HG03060 (cell line): ENCODE measurements around the gene OMP.

Experiments used
- ATAC-seq: cut with Tn5 transposase; IDR thresholded peaks from one replicate; pipeline ENCODE4 v1.9.1; 2021; ENCODE audit warnings: low read depth, moderate number of reproducible peaks; ENCODE audit not compliant: unreplicated experiment

Gene OMP

GRCh38 chr11:77100166-77101042 lies 2.2 kb upstream of the OMP start:
- no peak for ATAC-seq

- no peak for ATAC-seq
Observed at GRCh38 chr11:77101043-77101537, 1.6 kb upstream of the OMP start.

DNA sequence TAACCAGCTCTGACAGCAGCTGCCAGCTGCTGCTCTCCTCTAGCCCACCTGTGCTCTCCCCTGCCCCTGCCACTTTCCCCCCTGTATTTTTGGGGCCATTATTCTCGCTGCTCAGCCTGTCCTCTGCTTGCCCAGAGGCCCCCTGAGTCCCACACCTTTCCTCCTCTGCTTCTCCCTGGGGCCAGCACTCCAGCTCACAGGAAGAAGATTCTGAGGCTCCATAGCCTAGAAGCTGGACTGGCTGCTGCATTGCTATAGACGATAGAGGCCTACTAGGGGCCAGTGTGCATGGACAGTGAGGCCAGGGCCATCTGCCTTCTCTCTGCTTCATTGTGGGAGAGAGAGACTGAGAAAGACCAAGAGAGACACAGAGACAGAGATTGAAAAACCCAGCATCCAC lies 679 bp downstream of the OMP start:
- no peak for ATAC-seq

GRCh38 chr11:77104727-77105126 lies 2.1 kb downstream of the OMP start:
- ATAC-seq, result no peak

DNA sequence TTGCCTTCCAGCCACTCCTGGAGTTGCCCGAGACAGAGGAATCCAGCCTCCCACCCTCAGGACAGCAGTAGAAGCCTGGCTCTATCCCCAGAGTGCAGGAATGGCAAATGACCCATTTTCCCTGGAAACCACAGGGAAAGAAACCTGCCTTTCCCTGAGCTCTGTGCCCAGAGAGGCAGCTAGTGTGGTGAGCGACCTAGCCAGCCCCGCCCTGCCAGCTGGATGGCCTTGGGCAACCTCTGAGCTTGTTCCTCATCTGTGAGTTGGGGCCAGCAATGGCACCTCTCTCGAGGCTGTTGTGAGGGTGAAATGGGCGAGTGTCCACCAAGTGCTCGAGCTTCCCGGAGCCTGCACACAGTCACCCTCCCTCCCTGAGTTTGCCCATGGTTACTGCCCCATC lies 3.7 kb downstream of the OMP start:
- ATAC-seq, result no peak

DNA sequence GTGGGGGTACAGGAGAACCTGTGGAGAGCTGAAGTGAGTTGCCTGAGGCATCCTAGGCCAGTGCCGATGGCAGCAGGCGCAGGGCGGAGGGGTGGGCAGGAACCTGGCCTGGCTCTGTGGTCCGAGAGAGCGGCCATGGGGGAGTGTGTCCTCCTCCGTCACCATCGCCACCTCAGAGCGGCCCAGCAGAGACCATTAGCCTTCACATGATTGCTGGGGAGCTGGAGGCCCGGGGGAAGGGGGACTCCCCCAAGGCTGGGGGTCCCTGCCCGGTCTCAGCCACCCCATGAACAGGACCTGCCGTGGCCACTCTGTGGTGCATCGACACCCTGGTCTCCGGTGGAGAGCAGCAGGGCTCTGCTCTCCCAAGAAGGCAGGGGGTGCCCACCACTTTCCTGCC lies 4.1 kb downstream of the OMP start:
- no peak for ATAC-seq

DNA sequence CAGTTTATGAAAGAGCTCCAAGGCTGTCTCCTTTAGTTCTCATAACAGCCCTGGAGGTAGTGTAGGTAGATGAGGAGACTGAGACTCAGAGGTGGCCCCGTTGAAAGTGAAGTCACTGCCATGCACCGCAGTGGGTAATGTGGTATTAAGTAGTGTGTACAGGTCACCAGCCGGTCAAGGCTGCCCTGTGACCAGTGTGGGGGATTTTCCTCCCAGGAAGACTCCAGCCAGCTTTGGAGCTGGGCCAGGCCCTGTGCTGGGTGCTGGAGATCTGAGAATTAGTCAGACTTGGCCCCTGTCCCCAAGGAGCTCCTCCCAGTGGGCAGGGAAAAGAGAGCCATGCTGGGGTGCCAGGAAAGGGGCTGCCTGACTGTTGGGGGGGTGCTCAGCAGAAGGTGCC lies 5.3 kb downstream of the OMP start:
- ATAC-seq, result no peak

GRCh38 chr11:77108436-77108835 lies 5.8 kb downstream of the OMP start:
- ATAC-seq, result no peak

DNA sequence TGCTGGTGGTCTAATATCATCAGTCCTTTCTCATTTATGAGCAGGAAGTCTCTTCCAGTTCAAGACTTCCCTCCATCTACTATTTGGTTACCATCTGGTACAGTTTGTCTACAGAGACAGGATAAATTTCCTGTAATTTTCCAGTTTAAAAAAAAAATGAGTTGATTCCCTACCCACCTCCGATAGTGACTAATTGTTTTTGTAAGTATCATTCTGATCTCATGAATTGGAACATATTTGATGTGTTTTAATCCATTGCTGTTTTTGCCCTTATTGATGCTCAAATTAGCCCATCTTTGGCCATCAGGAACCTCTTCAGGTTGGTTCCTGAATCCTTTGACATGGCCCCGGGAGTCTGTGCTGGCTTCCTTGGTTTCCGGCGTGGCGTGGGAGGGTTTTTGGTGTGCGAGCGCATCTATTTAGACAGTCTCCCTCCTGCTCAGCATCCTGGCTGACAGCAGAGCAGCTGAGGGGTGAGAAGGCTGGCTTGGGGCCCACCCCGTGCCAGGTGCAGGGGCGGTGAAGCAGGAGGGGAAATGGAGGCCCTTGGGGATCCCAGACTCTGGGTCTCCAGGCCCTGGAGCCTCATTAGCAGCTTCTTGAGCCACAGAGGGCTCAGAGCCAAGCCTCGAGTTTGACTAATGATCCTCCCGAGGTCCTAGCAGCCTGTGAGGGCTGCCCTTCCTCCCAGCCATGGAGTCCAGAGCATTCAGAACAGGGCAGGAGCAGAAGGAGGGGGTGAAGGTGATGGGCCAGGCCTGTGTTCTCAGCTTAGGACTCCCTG lies 6.8 kb downstream of the OMP start:
- ATAC-seq, result no peak

DNA sequence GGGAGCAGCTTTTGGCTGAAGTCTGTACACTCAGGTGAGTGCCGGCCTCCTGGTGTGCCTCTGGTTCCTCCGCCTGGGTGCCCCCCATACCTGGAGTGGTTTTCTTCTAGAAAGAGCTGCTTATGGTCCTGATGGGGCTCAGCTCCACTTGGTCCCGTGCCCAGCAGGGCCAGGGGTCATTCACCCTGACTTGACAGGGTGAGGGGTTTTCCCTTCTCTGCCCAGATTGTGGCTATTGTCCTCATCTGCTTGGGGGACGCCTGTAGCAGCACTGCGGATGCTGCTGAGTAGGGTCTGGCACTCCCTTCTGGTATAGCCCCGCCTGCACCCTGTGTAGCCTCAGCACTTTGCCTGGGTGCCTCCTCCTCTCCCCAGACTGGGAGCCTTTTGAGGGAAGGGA lies 8.2 kb downstream of the OMP start:
- ATAC-seq, result no peak

- no peak for ATAC-seq
Observed at GRCh38 chr11:77111277-77111676, 8.6 kb downstream of the OMP start.

DNA sequence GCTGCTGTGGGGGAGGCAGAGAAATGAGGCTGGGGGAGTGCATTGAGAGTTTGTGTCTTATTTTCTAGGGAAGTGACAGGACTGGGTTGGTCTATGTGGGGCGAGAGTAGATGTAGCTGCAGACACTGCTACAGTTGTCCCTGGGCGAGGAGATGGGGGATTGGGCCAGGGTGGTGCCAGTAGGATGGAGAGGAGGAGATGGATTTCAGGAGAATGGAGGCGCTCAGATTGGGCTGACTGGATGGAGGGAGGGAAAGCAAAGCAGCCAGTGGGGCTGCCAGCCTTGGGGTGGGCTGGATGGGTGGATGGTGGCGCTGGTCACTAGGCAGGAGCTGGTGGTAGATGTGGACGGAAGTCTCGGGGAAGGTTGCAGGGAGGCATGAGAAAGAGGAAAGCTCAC lies 9.3 kb downstream of the OMP start:
- ATAC-seq, result no peak

GRCh38 chr11:77112641-77113381 lies 10.2 kb downstream of the OMP start:
- no peak for ATAC-seq

DNA sequence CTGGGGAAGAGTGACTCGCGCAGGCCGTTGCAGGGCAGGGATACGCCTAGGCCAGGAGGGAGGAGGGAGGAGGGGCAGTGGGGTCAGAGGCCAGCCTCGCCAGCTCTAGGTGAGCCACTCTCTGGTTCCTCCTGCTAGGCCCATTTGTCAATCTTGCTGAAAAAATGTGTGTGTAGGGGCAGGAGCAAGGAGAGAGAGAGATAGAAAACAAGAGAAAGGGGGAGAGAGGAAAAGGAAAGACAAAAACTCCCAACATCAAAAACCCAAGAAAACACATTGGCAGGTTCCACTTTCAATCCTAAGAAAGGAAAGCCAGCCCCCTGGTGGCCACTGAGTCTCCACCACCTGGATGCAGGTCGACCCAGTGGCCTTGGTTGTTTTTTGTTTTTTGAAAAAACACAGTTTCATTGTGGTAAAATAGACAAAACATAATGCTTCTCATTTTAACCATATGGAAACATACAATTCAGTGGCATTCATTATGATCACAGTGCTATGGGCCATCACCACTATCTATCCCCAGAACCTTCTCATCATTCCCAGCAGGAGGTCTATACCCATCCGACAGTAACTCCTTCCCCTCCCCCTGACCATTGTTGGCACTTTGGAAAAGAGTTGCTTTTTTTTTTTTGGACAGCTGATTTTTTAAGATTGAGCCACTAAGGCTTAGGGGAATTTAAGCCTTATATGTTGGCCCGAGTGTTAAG lies 10.9 kb downstream of the OMP start:
- no peak for ATAC-seq

DNA sequence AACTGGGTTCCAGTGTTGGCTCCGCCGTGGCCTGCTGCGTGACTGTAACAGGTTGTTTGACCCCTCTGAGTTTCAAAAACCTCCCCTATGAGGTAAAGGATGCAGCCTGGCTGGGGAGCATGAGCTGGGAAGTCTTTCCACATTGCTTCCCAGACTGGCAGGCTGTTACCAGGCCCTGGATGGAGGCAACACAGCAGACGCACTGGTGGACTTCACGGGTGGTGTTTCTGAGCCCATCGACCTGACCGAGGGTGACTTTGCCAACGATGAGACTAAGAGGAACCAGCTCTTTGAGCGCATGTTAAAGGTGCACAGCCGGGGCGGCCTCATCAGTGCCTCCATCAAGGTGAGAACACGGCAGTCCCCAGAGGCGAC lies 11.4 kb downstream of the OMP start:
- no peak for ATAC-seq

- no peak for ATAC-seq
Observed at GRCh38 chr11:77115181-77115611, 12.6 kb downstream of the OMP start.

- no peak for ATAC-seq
Observed at GRCh38 chr11:77115956-77116355, 13.3 kb downstream of the OMP start.

DNA sequence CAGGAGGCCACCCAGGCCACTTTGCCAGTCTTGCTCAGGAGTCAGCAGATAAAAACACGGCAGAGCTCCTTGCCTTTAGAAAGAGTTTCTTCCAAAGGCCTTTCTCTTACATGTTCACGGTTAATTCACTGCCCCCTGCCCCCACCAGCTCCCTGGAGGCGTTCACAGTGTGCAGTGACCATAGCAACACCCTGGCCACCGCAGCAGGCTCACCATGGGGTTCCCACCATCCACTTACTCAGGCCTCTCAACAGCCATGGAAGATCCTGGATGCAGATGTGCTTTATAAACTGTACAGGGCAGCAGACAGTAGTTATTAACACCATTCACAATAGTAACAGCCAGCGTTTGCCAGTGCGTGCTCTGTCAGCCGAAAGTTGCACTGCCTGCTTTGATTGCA lies 14.9 kb downstream of the OMP start:
- ATAC-seq, result no peak

DNA sequence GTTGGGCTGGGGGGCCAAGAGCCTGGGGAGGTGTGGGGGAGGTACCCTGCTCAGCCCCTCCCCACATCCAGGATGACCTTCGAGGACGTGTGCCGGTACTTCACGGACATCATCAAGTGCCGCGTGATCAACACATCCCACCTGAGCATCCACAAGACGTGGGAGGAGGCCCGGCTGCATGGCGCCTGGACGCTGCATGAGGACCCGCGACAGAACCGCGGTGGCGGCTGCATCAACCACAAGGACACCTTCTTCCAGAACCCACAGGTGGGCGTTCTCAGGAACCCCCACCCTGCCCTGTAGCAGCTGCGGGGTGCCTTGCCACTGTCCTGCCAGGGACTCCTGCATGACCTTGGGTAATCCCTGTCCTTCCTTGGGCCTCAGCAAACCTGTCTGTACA lies 15.4 kb downstream of the OMP start:
- ATAC-seq, result no peak

GRCh38 chr11:77118971-77119370 lies 16.3 kb downstream of the OMP start:
- ATAC-seq, result no peak
